ENCODE measurements around the gene ADAMTSL1. TPM values are rescaled to one million over a fixed set of nuclear protein-coding genes. Genes with fewer than 3 reads are reported as not detected.

The ADAMTSL1 gene
- total and polyA plus RNA-seq, 2 experiments from 2014 or later, result 2.3 to 5.0 TPM

DNA sequence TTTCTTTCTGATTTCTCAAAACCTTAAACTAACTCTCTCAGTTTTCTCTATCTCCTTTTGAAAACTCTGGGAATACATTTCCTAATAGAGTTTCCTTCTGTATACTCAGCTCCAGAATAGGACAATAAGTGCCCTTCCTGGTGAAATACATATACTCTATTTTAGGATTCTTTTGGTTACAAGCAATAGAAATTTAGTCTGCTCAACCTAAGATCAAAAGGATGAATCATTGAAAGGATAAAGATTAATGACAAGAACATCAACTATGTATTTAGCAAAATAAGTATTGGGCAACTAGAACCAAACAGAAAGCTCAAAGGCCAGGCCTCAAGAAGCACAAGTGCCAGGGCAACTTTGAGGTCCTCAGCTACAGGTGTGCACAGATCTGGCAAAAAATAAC lies 127.1 kb downstream of the ADAMTSL1 start (continued):
- TF ChIP-seq ZNF462 (CRISPR knock-in tag; IDR thresholded peaks at IDR 0.05) (no peak), JUNB (IDR thresholded peaks at IDR 0.05; ENCODE audit: unreplicated experiment) (no peak), EZH2 (IDR thresholded peaks at IDR 0.05; ENCODE audit: low read depth, unreplicated experiment) (no peak)

DNA sequence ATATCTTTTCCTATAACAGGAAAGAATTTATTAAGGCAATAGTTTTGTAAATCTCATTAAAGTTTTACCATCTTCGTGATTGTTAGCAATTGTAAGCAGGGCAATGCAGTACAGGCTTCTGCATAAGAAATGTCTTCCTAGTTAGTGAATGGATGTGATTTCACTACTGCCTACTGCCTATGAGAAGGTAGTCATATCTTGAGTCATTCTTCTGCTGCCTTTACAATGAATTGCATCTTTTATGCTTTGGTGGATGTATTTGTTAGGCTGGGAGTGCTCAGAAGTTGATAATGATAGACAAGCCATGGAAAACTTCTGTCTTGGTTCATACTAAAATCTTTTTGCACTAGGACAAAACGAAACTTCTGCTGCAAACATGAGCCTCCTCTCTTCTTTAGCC lies 128.0 kb downstream of the ADAMTSL1 start:
- peaks cover 2% of the 10 kb centered on the region for H3K27me3 Mint-ChIP-seq (ENCODE audit: insufficient read depth, low read depth, poor library complexity)
- no peaks in the 10 kb centered on the region for H4K20me1 ChIP-seq (replicated peaks; ENCODE audit: insufficient read depth)
- H3K4me2 ChIP-seq, result no peak overlapping the region
- H3K79me2 ChIP-seq (replicated peaks; ENCODE audit: insufficient read depth), result no peaks in the 10 kb centered on the region
- peaks cover 26% of the 10 kb centered on the region for H3K4me1 ChIP-seq (ENCODE audit: insufficient read depth)
- H3K27me3 ChIP-seq (ENCODE audit: insufficient read depth), result no peaks in the 10 kb centered on the region; the same call in 1 of the 2 replicates
- H3K4me1 Mint-ChIP-seq, result peaks cover 25% of the 10 kb centered on the region
- H2AFZ ChIP-seq, result no peak overlapping the region
- H3F3A ChIP-seq (replicated peaks; ENCODE audit: low read depth), result no peaks in the 10 kb centered on the region
- no peaks in the 10 kb centered on the region for H3K9me2 ChIP-seq (ENCODE audit: insufficient read depth)
- peaks cover 15% of the 10 kb centered on the region; the same call in 2 of the 3 replicates for H3K36me3 Mint-ChIP-seq (ENCODE audit: low read depth)
- H3K36me3 ChIP-seq (ENCODE audit: insufficient read depth), result no peaks in the 10 kb centered on the region
- H3K27ac Mint-ChIP-seq, result no peak overlapping the region
- peaks cover 20% of the 10 kb centered on the region for H3K9me3 Mint-ChIP-seq
- DNase-seq (ENCODE audit: low spot score), result no peak
- no peak overlapping the region for H3K4me3 Mint-ChIP-seq
- TF ChIP-seq NANOG (IDR thresholded peaks at IDR 0.05; ENCODE audit: borderline replicate concordance) (no peak), ZNF462 (CRISPR knock-in tag; IDR thresholded peaks at IDR 0.05) (no peak), ZNF114 (CRISPR knock-in tag; IDR thresholded peaks at IDR 0.05) (no peak), EZH2 (IDR thresholded peaks at IDR 0.05; ENCODE audit: low read depth, unreplicated experiment) (no peak), ZNF331 (CRISPR knock-in tag; IDR thresholded peaks at IDR 0.05; ENCODE audit: low read depth) (no peak)
- no peak overlapping the region for H3K4me3 ChIP-seq
- H3K27ac ChIP-seq (ENCODE audit: low read depth), result no peak overlapping the region
- no peak for ATAC-seq
